ENCODE data around the gene IGFBP7. TPM values are rescaled to one million over a fixed set of nuclear protein-coding genes. Genes with fewer than 3 reads are reported as not detected.

IGFBP7 gene
- polyA plus RNA-seq, 10 donors, result 110 to 173 (median 127) TPM

GRCh38 chr4:57132743-57133137 is 22.6 kb upstream of the IGFBP7 start:
- no peak for DNase-seq

- DNase-seq, result peak in 1 of 3 donors; percentile 27
These were observed 21.9 kb upstream of the IGFBP7 start for GRCh38 chr4:57131849-57132742.

- no peak for DNase-seq
These were observed 19.3 kb upstream of the IGFBP7 start for GRCh38 chr4:57129477-57129876.

- DNase-seq, result no peak
These were observed 17.2 kb upstream of the IGFBP7 start for GRCh38 chr4:57127361-57127760.

GRCh38 chr4:57125996-57126395 is 15.8 kb upstream of the IGFBP7 start:
- no peak for DNase-seq

- no peak for DNase-seq
These were observed 14.0 kb upstream of the IGFBP7 start for GRCh38 chr4:57124145-57124544.

- no peak for DNase-seq
These were observed 12.8 kb upstream of the IGFBP7 start for GRCh38 chr4:57122959-57123358.

GRCh38 chr4:57119054-57119651 is 9.0 kb upstream of the IGFBP7 start:
- DNase-seq, result peak in 2 of 3 donors; percentile 49 to 69

- no peak for DNase-seq
These were observed 7.3 kb upstream of the IGFBP7 start for GRCh38 chr4:57117491-57117890.

GRCh38 chr4:57116245-57116644 is 6.1 kb upstream of the IGFBP7 start:
- DNase-seq, result no peak

- no peak for DNase-seq
These were observed 4.8 kb upstream of the IGFBP7 start for GRCh38 chr4:57114973-57115372.

GRCh38 chr4:57113870-57114269 is 3.7 kb upstream of the IGFBP7 start:
- no peak for DNase-seq

- peak; percentile 49 to 88 (median 59) for DNase-seq
These were observed 691 bp upstream of the IGFBP7 start for GRCh38 chr4:57110640-57111511.

GRCh38 chr4:57109411-57109846 is 756 bp downstream of the IGFBP7 start:
- no peak for DNase-seq

GRCh38 chr4:57106181-57106580 is 4.0 kb downstream of the IGFBP7 start:
- no peak for DNase-seq

GRCh38 chr4:57104706-57105560 is 5.3 kb downstream of the IGFBP7 start:
- DNase-seq, result no peak

- peak in 1 of 3 donors; percentile 57 for DNase-seq
These were observed 7.1 kb downstream of the IGFBP7 start for GRCh38 chr4:57103051-57103450.

- peak; percentile 63 to 80 (median 78) for DNase-seq
These were observed 8.0 kb downstream of the IGFBP7 start for GRCh38 chr4:57102050-57102624.

- no peak for DNase-seq
These were observed 9.1 kb downstream of the IGFBP7 start for GRCh38 chr4:57100979-57101651.

- DNase-seq, result no peak
These were observed 10.8 kb downstream of the IGFBP7 start for GRCh38 chr4:57099363-57099762.

All from muscle of back (tissue), 11 donors.